Mesenchymal stem cell (in vitro differentiated cells and primary cell): ENCODE measurements around the gene RNF166.

Experiments used
- DNase-seq: peaks from one replicate; pipeline ENCODE4 v3.0.0-alpha.2; 2013
- H2AFZ ChIP-seq: one replicate; pipeline ENCODE4 v1.6.1; 2013; ENCODE audit warnings: low read depth, mild to moderate bottlenecking, control low read depth, inconsistent platforms, low read length, moderate library complexity
- H2AK5ac ChIP-seq: 2 replicates; pipeline ENCODE4 v1.6.1; 2013; ENCODE audit warnings: low read length, moderate library complexity, mild to moderate bottlenecking, inconsistent platforms; ENCODE audit not compliant: severe bottlenecking
- H2BK120ac ChIP-seq: one replicate; pipeline ENCODE4 v1.6.1; 2013; ENCODE audit warnings: low read depth, mild to moderate bottlenecking, inconsistent platforms, low read length, moderate library complexity
- H2BK12ac ChIP-seq, 2 experiments: one replicate each; pipeline ENCODE4 v1.6.1; 2013; ENCODE audit warnings: inconsistent platforms in 2 of 2, low read length in 2 of 2, mild to moderate bottlenecking in 2 of 2, moderate library complexity in 2 of 2, control low read depth in 1 of 2
- H2BK15ac ChIP-seq: one replicate; pipeline ENCODE4 v1.6.1; 2013; ENCODE audit warnings: mild to moderate bottlenecking, low read depth, inconsistent platforms; ENCODE audit not compliant: poor library complexity, severe bottlenecking
- H2BK5ac ChIP-seq: 2 replicates; pipeline ENCODE4 v1.6.1; 2013; ENCODE audit warnings: low read depth, mild to moderate bottlenecking, low read length, control low read depth, inconsistent platforms; ENCODE audit not compliant: poor library complexity, severe bottlenecking
- H3K14ac ChIP-seq, 2 experiments: one replicate each; pipeline ENCODE4 v1.6.1; 2013; ENCODE audit warnings: inconsistent platforms in 2 of 2, low read length in 2 of 2, control low read depth in 1 of 2, mild to moderate bottlenecking in 1 of 2, moderate library complexity in 1 of 2
- H3K18ac ChIP-seq, 2 experiments: one replicate each; pipeline ENCODE4 v1.6.1; 2013; ENCODE audit warnings: inconsistent platforms in 2 of 2, low read length in 2 of 2, control low read depth in 1 of 2, low read depth in 1 of 2, mild to moderate bottlenecking in 1 of 2
- H3K23ac ChIP-seq, 2 experiments: one replicate each; pipeline ENCODE4 v1.6.1; 2013; ENCODE audit warnings: inconsistent platforms in 2 of 2, low read length in 2 of 2, mild to moderate bottlenecking in 2 of 2, moderate library complexity in 2 of 2, control low read depth in 1 of 2
- H3K27ac ChIP-seq: 2 replicates; pipeline ENCODE4 v1.5.1; 2013; ENCODE audit warnings: mild to moderate bottlenecking, moderate library complexity, low read length, control low read depth, inconsistent platforms; ENCODE audit not compliant: poor library complexity, severe bottlenecking
- H3K27me3 ChIP-seq, 2 experiments: 2 replicates each; pipeline versions ENCODE4 v1.6.1 to v1.7.0; 2013; ENCODE audit warnings: low read length in 2 of 2, mild to moderate bottlenecking in 2 of 2, moderate library complexity in 2 of 2, control low read depth in 1 of 2, inconsistent platforms in 1 of 2; ENCODE audit not compliant: control insufficient read depth in 1 of 2, insufficient read depth in 1 of 2
- H3K36me3 ChIP-seq, 2 experiments: 2 replicates each; pipeline versions ENCODE4 v1.6.1 to v1.7.0; 2013; ENCODE audit warnings: low read length in 2 of 2, control low read depth in 1 of 2, inconsistent platforms in 1 of 2, low read depth in 1 of 2, mild to moderate bottlenecking in 1 of 2; ENCODE audit not compliant: insufficient read depth in 2 of 2, control insufficient read depth in 1 of 2
- H3K4ac ChIP-seq, 2 experiments: one replicate each; pipeline ENCODE4 v1.6.1; 2013; ENCODE audit warnings: inconsistent platforms in 2 of 2, low read length in 2 of 2, mild to moderate bottlenecking in 2 of 2, moderate library complexity in 2 of 2, control low read depth in 1 of 2, low read depth in 1 of 2
- H3K4me1 ChIP-seq: 2 replicates; pipeline ENCODE4 v1.6.1; 2013; ENCODE audit warnings: low read depth, low read length, control low read depth; ENCODE audit not compliant: control insufficient read depth, insufficient read depth
- H3K4me2 ChIP-seq: 2 replicates; pipeline ENCODE4 v1.6.1; 2013; ENCODE audit warnings: low read length, mild to moderate bottlenecking, inconsistent platforms; ENCODE audit not compliant: poor library complexity, severe bottlenecking
- H3K4me3 ChIP-seq, 2 experiments: 2 replicates each; pipeline versions ENCODE4 v1.5.1 to v1.7.0; 2013; ENCODE audit warnings: low read length in 2 of 2, mild to moderate bottlenecking in 2 of 2, control low read depth in 1 of 2, low read depth in 1 of 2; ENCODE audit not compliant: insufficient read depth in 1 of 2
- H3K79me1 ChIP-seq: replicated peaks from 2 replicates; pipeline ENCODE4 v1.6.1; 2013; ENCODE audit warnings: mild to moderate bottlenecking, control low read depth, low read length, inconsistent platforms; ENCODE audit not compliant: poor library complexity, severe bottlenecking
- H3K9ac ChIP-seq: 2 replicates; pipeline ENCODE4 v1.7.0; 2013; ENCODE audit warnings: mild to moderate bottlenecking, low read length, moderate library complexity
- H3K9me3 ChIP-seq: 2 replicates; pipeline ENCODE4 v1.7.0; 2013; ENCODE audit warnings: mild to moderate bottlenecking, low read length; ENCODE audit not compliant: control insufficient read depth
- H4K8ac ChIP-seq: one replicate; pipeline ENCODE4 v1.6.1; 2013; ENCODE audit warnings: inconsistent platforms, mild to moderate bottlenecking, low read length, moderate library complexity
- H4K91ac ChIP-seq: one replicate; pipeline ENCODE4 v1.6.1; 2013; ENCODE audit warnings: mild to moderate bottlenecking, low read length, inconsistent platforms
- WGBS: methylation state at CpG from one replicate; pipeline ENCODE4 v1.1.7; 2013; ENCODE audit warnings: mixed read lengths; 5-methylcytosine and 5-hydroxymethylcytosine counted together

RNF166 gene

GRCh38 chr16:88719267-88719932 is 13.2 kb upstream of the RNF166 start:
- Histone ChIP-seq H2BK120ac (no peak overlapping the region), H3K9ac (no peak overlapping the region), H3K4me2 (no peak overlapping the region), H3K79me1 (peaks cover 4% of the 10 kb centered on the region), H3K27ac (no peak overlapping the region), H3K9me3 (no peaks in the 10 kb centered on the region), H2AFZ (no peak overlapping the region), H4K91ac (no peak overlapping the region), H3K18ac (no peak overlapping the region), H3K14ac (no peak overlapping the region), H2AK5ac (no peak overlapping the region), H3K4me1 (peaks cover 2% of the 10 kb centered on the region), H3K4me3 (no peak overlapping the region), H2BK5ac (no peak overlapping the region), H3K23ac (no peak overlapping the region), H2BK12ac (no peak overlapping the region), H3K27me3 (no peaks in the 10 kb centered on the region), H3K36me3 (peaks cover 95 to 97% of the 10 kb centered on the region in 2 experiments), H2BK15ac (no peak overlapping the region), H3K4ac (no peak overlapping the region), H4K8ac (no peak overlapping the region)
- 97% methylated on average over 27 of the region's 29 CpGs for WGBS
- no peak for DNase-seq

- Histone ChIP-seq H3K79me1 (peaks cover 10% of the 10 kb centered on the region), H3K9me3 (no peaks in the 10 kb centered on the region), H3K4me1 (peaks cover 5% of the 10 kb centered on the region)
Observed at GRCh38 chr16:88718178-88718577, 12.0 kb upstream of the RNF166 start.

GRCh38 chr16:88716601-88717001 is 10.4 kb upstream of the RNF166 start:
- no peak for DNase-seq
- Histone ChIP-seq H3K4me3 (no peak overlapping the region), H2AK5ac (no peak overlapping the region), H3K14ac (no peak overlapping the region), H3K36me3 (peaks cover 82 to 85% of the 10 kb centered on the region in 2 experiments), H3K27ac (no peak overlapping the region), H3K27me3 (no peaks in the 10 kb centered on the region), H2BK5ac (no peak overlapping the region), H3K4me1 (peaks cover 3% of the 10 kb centered on the region), H3K23ac (no peak overlapping the region), H4K8ac (no peak overlapping the region), H3K18ac (no peak overlapping the region), H4K91ac (no peak overlapping the region), H3K9me3 (no peaks in the 10 kb centered on the region), H2BK15ac (no peak overlapping the region), H2BK120ac (no peak overlapping the region), H2AFZ (no peak overlapping the region), H3K4ac (no peak overlapping the region), H3K79me1 (peaks cover 16% of the 10 kb centered on the region), H3K4me2 (no peak overlapping the region), H3K9ac (no peak overlapping the region), H2BK12ac (no peak overlapping the region)
- 96% methylated on average over 21 of the region's 21 CpGs for whole genome bisulfite sequencing

More at GRCh38 chr16:88718178-88718577, 12.0 kb upstream of the RNF166 start:
- H3K4ac ChIP-seq, result no peak overlapping the region
- H2BK5ac ChIP-seq, result no peak overlapping the region
- H3K4me2 ChIP-seq, result no peak overlapping the region
- no peak overlapping the region for H2AFZ ChIP-seq
- no peak overlapping the region for H3K27ac ChIP-seq
- peaks cover 95 to 97% of the 10 kb centered on the region in 2 experiments for H3K36me3 ChIP-seq
- H3K4me3 ChIP-seq, result no peak overlapping the region
- no peak overlapping the region for H3K18ac ChIP-seq
- no peak overlapping the region for H2AK5ac ChIP-seq
- no peak for DNase-seq
- WGBS, result 98% methylated on average over 11 of the region's 11 CpGs
- no peak overlapping the region for H2BK120ac ChIP-seq
- no peak overlapping the region for H3K14ac ChIP-seq
- H3K9ac ChIP-seq, result no peak overlapping the region
- H4K91ac ChIP-seq, result no peak overlapping the region
- H2BK15ac ChIP-seq, result no peak overlapping the region
- no peak overlapping the region for H2BK12ac ChIP-seq
- H3K27me3 ChIP-seq, result no peaks in the 10 kb centered on the region
- H3K23ac ChIP-seq, result no peak overlapping the region
- no peak overlapping the region for H4K8ac ChIP-seq

GRCh38 chr16:88716201-88716600 is 10.0 kb upstream of the RNF166 start:
- no peaks in the 10 kb centered on the region for H3K9me3 ChIP-seq
- peaks cover 78 to 85% of the 10 kb centered on the region in 2 experiments for H3K36me3 ChIP-seq
- no peak overlapping the region for H4K91ac ChIP-seq
- no peak overlapping the region for H2BK12ac ChIP-seq
- no peak overlapping the region for H3K4ac ChIP-seq
- no peak overlapping the region for H3K27ac ChIP-seq
- no peak overlapping the region for H2AK5ac ChIP-seq
- H2BK5ac ChIP-seq, result no peak overlapping the region
- no peaks in the 10 kb centered on the region for H3K27me3 ChIP-seq
- no peak overlapping the region for H2AFZ ChIP-seq
- H3K4me1 ChIP-seq, result peaks cover 3% of the 10 kb centered on the region
- no peak overlapping the region for H3K23ac ChIP-seq
- no peak overlapping the region for H3K18ac ChIP-seq
- H4K8ac ChIP-seq, result no peak overlapping the region
- H3K9ac ChIP-seq, result no peak overlapping the region
- H2BK15ac ChIP-seq, result no peak overlapping the region
- H3K79me1 ChIP-seq, result peaks cover 19% of the 10 kb centered on the region
- no peak overlapping the region for H3K4me2 ChIP-seq
- no peak overlapping the region for H2BK120ac ChIP-seq
- no peak overlapping the region for H3K4me3 ChIP-seq
- DNase-seq, result no peak
- no peak overlapping the region for H3K14ac ChIP-seq
- WGBS, result 98% methylated on average over 15 of the region's 15 CpGs
